Stomach (tissue), 4 donors: ENCODE measurements around the gene SYS1.

Experiments
- POLR2A ChIP-seq, 4 donors: fragments of 450-650 bp; IDR thresholded peaks; one replicate each; pipeline ENCODE4 v1.6.1; 2016; ENCODE audit warnings: antibody characterized with exemption in 4 of 4, control low read depth in 2 of 4, mild to moderate bottlenecking in 1 of 4, moderate library complexity in 1 of 4
- TF ChIP-seq, protein P1 (sequence below), 7 experiments: fragments of 450-650 bp in 4 of 7; fragments of 200-600 bp in 3 of 7; sonication (generic) in 3 of 7; IDR thresholded peaks; one replicate each; pipeline ENCODE4 v1.5.1; 2016 to 2019; ENCODE audit warnings: antibody characterized with exemption in 7 of 7, control low read depth in 2 of 7, mild to moderate bottlenecking in 1 of 7

DNA sequence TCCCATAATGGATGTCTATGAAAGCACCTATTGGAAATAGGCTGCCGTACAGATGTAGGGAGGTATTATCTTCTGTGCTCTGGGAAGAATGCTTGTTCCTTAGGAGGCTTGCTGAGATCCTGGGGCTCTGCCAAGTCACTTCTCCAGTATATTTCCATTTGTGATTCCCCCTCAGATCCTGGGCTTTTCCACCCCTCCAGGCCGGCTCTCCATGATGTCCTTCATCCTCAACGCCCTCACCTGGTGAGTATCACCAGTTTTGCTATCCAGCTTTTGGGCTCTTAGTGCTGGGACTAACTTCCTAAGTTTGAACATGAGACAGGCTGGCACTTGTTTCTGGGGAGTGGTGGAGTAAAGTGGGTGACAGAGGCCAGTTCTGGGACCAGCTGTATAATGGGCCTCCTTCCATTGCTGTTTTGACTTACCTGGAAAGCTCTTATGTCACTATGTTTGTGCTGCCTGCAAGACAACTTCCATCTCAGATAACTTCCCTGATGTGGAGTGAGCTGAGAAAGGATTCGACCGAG lies 2.6 kb downstream of the SYS1 start:
- TF ChIP-seq, protein P1, sequence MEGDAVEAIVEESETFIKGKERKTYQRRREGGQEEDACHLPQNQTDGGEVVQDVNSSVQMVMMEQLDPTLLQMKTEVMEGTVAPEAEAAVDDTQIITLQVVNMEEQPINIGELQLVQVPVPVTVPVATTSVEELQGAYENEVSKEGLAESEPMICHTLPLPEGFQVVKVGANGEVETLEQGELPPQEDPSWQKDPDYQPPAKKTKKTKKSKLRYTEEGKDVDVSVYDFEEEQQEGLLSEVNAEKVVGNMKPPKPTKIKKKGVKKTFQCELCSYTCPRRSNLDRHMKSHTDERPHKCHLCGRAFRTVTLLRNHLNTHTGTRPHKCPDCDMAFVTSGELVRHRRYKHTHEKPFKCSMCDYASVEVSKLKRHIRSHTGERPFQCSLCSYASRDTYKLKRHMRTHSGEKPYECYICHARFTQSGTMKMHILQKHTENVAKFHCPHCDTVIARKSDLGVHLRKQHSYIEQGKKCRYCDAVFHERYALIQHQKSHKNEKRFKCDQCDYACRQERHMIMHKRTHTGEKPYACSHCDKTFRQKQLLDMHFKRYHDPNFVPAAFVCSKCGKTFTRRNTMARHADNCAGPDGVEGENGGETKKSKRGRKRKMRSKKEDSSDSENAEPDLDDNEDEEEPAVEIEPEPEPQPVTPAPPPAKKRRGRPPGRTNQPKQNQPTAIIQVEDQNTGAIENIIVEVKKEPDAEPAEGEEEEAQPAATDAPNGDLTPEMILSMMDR (IDR thresholded peaks at IDR 0.05) = no peak
- TF ChIP-seq POLR2A (IDR thresholded peaks at IDR 0.05) = no peak
